Measurements from ENCODE around the gene BNC2. TPM values are rescaled to one million over a fixed set of nuclear protein-coding genes. Genes with fewer than 3 reads are reported as not detected.

The BNC2 gene
- total RNA-seq, 1 donor from 2014 or later: 15.2 TPM

GRCh38 chr9:16834817-16835216 is 35.7 kb downstream of the BNC2 start:
- TF ChIP-seq CTCF (IDR thresholded peaks at IDR 0.05; ENCODE audit: partially characterized antibody, unreplicated experiment): no peak
- DNase-seq: no peak
- Mint-ChIP-seq H3K4me3 (ENCODE audit: unreplicated experiment) (no peak overlapping the region), H3K4me1 (ENCODE audit: low read depth, unreplicated experiment) (peaks cover 9% of the 10 kb centered on the region), H3K9me3 (ENCODE audit: unreplicated experiment) (no peaks in the 10 kb centered on the region), H3K36me3 (ENCODE audit: unreplicated experiment) (no peaks in the 10 kb centered on the region), H3K27ac (ENCODE audit: unreplicated experiment) (no peak overlapping the region), H3K27me3 (ENCODE audit: unreplicated experiment) (no peaks in the 10 kb centered on the region)

- Mint-ChIP-seq H3K4me1 (ENCODE audit: low read depth, unreplicated experiment) (peaks cover 15% of the 10 kb centered on the region), H3K36me3 (ENCODE audit: unreplicated experiment) (no peaks in the 10 kb centered on the region), H3K27me3 (ENCODE audit: unreplicated experiment) (no peaks in the 10 kb centered on the region), H3K4me3 (ENCODE audit: unreplicated experiment) (no peak overlapping the region), H3K9me3 (ENCODE audit: unreplicated experiment) (no peaks in the 10 kb centered on the region), H3K27ac (ENCODE audit: unreplicated experiment) (no peak overlapping the region)
- no peak for DNase-seq
- TF ChIP-seq CTCF (IDR thresholded peaks at IDR 0.05; ENCODE audit: partially characterized antibody, unreplicated experiment): no peak
Measured at GRCh38 chr9:16833296-16833835, 37.1 kb downstream of the BNC2 start.

GRCh38 chr9:16832101-16832500 is 38.4 kb downstream of the BNC2 start:
- Mint-ChIP-seq H3K27me3 (ENCODE audit: unreplicated experiment) (no peaks in the 10 kb centered on the region), H3K4me1 (ENCODE audit: low read depth, unreplicated experiment) (peaks cover 17% of the 10 kb centered on the region), H3K4me3 (ENCODE audit: unreplicated experiment) (no peak overlapping the region), H3K36me3 (ENCODE audit: unreplicated experiment) (no peaks in the 10 kb centered on the region), H3K27ac (ENCODE audit: unreplicated experiment) (no peak overlapping the region), H3K9me3 (ENCODE audit: unreplicated experiment) (no peaks in the 10 kb centered on the region)
- DNase-seq: no peak
- TF ChIP-seq CTCF (IDR thresholded peaks at IDR 0.05; ENCODE audit: partially characterized antibody, unreplicated experiment): no peak

- no peak for DNase-seq
- Mint-ChIP-seq H3K27ac (ENCODE audit: unreplicated experiment) (no peak overlapping the region), H3K36me3 (ENCODE audit: unreplicated experiment) (no peaks in the 10 kb centered on the region), H3K4me3 (ENCODE audit: unreplicated experiment) (no peak overlapping the region), H3K4me1 (ENCODE audit: low read depth, unreplicated experiment) (peaks cover 23% of the 10 kb centered on the region), H3K9me3 (ENCODE audit: unreplicated experiment) (no peaks in the 10 kb centered on the region), H3K27me3 (ENCODE audit: unreplicated experiment) (no peaks in the 10 kb centered on the region)
- TF ChIP-seq CTCF (IDR thresholded peaks at IDR 0.05; ENCODE audit: partially characterized antibody, unreplicated experiment): no peak
Measured at GRCh38 chr9:16830806-16831205, 39.7 kb downstream of the BNC2 start.

DNA sequence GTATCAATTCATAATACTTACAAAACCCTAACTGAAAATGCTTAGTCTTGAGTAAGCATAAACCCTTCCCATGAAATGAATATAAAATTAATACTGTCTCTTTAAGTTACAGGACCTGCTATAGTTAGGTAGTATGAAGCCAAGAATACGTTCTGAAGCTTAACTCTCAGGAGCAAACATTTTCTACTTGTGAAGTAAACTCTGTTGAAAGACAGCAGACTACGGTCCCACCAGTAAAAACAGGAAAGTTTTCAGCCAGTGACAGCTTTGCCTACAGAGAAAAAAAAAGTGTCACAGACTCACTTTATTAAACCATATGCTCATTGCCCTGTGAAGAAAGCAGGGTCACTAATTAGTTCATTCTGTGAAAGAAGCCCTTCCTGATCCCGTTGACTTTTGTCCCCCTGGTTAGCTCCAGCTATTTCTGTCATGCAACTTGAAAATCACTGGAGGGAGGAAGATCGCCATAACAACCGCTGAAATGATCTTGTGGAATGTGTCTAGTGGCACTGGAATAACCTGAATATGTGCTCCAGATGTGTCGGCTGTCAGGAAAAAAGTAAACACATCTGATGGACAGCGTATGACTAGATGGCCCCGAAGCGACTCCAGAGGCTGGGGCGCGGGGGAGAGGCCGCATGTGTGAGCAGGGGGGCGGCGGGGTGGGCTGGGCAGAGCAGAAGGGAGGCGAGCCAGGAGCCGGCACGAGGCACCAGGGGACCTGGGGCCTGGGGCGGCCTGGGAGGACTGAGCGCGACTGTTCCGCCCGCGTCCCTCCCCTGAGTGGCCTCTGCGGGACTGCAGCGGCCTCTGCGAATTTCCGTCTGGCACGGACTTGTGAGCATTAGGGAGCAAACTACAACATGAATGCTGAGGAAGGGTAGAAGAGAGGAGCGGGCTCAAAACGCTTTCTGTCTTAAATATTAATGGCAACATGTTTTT is 41.9 kb downstream of the BNC2 start:
- Mint-ChIP-seq H3K27ac (ENCODE audit: unreplicated experiment) (peak overlapping the region; percentile 22), H3K9me3 (ENCODE audit: unreplicated experiment) (no peaks in the 10 kb centered on the region), H3K4me3 (ENCODE audit: unreplicated experiment) (peak overlapping the region; percentile 72), H3K36me3 (ENCODE audit: unreplicated experiment) (no peaks in the 10 kb centered on the region), H3K27me3 (ENCODE audit: unreplicated experiment) (no peaks in the 10 kb centered on the region), H3K4me1 (ENCODE audit: low read depth, unreplicated experiment) (peaks cover 29% of the 10 kb centered on the region)
- peak; percentile 67 for DNase-seq
- TF ChIP-seq CTCF (IDR thresholded peaks at IDR 0.05; ENCODE audit: partially characterized antibody, unreplicated experiment): no peak
